ENCODE measurements around the gene COBL. TPM values are rescaled to one million over a fixed set of nuclear protein-coding genes. Genes with fewer than 3 reads are reported as not detected.

COBL gene
- total RNA-seq, 1 experiment from 2014 or later: 49.9 TPM

DNA sequence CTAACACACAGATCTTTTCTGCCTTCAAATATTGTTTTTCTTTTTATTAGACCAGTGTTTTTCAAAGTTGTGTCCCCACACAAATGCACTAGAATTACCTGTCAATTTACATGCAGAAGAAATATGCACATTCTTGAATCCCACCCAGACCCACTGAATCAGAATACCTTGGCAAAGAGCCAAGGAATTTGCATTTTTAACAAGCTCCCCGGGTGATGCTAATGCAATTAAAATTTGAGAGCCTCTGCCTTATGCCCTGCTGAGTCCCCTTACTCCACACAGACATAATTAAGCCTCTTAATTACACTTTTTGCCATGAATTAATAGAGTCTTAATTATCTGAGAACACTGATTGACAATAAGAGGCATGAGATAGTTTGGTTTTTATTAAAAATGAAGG is 332.8 kb downstream of the COBL start:
- H3K36me3 Mint-ChIP-seq (ENCODE audit: insufficient read depth, unreplicated experiment): no peaks in the 10 kb centered on the region
- CTCF ChIA-PET: no interaction called here
- peaks cover 6% of the 10 kb centered on the region for H3K4me1 Mint-ChIP-seq (ENCODE audit: low read depth, unreplicated experiment)
- DNase-seq: no peak
- intact Hi-C loops (cut with micrococcal nuclease; ENCODE audit: unreplicated experiment): loop anchor here (5.0 kb wide), 2 partner anchors 63 to 158 kb away; no protein-coding TSS in a partner anchor
- TF ChIP-seq, protein P1, sequence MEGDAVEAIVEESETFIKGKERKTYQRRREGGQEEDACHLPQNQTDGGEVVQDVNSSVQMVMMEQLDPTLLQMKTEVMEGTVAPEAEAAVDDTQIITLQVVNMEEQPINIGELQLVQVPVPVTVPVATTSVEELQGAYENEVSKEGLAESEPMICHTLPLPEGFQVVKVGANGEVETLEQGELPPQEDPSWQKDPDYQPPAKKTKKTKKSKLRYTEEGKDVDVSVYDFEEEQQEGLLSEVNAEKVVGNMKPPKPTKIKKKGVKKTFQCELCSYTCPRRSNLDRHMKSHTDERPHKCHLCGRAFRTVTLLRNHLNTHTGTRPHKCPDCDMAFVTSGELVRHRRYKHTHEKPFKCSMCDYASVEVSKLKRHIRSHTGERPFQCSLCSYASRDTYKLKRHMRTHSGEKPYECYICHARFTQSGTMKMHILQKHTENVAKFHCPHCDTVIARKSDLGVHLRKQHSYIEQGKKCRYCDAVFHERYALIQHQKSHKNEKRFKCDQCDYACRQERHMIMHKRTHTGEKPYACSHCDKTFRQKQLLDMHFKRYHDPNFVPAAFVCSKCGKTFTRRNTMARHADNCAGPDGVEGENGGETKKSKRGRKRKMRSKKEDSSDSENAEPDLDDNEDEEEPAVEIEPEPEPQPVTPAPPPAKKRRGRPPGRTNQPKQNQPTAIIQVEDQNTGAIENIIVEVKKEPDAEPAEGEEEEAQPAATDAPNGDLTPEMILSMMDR (IDR thresholded peaks at IDR 0.05; ENCODE audit: unreplicated experiment): no peak
- H3K27ac Mint-ChIP-seq (ENCODE audit: unreplicated experiment): no peak overlapping the region
- H3K4me3 Mint-ChIP-seq (ENCODE audit: low read depth, unreplicated experiment): no peak overlapping the region
- no TSS peak for BruUV-seq (replicated peaks)
- peaks cover 2% of the 10 kb centered on the region for H3K9me3 Mint-ChIP-seq (ENCODE audit: low read depth, unreplicated experiment)
- H3K27me3 Mint-ChIP-seq (ENCODE audit: unreplicated experiment): no peaks in the 10 kb centered on the region

- BruUV-seq (replicated peaks): no TSS peak
- intact Hi-C loops (cut with micrococcal nuclease; ENCODE audit: unreplicated experiment): loop anchor here (5.0 kb wide), 2 partner anchors 65 to 160 kb away; no protein-coding TSS in a partner anchor
- Mint-ChIP-seq H3K9me3 (ENCODE audit: low read depth, unreplicated experiment) (peaks cover 2% of the 10 kb centered on the region), H3K4me3 (ENCODE audit: low read depth, unreplicated experiment) (no peak overlapping the region), H3K27ac (ENCODE audit: unreplicated experiment) (no peak overlapping the region), H3K4me1 (ENCODE audit: low read depth, unreplicated experiment) (peaks cover 6% of the 10 kb centered on the region), H3K27me3 (ENCODE audit: unreplicated experiment) (no peaks in the 10 kb centered on the region), H3K36me3 (ENCODE audit: insufficient read depth, unreplicated experiment) (no peaks in the 10 kb centered on the region)
- CTCF ChIA-PET: interaction anchor here (0.6 to 1.0 kb wide), 3 partner anchors 12 to 417 kb away, joined by 3 to 5 read pairs (median 4); no protein-coding TSS in a partner anchor
- TF ChIP-seq, protein P1 (IDR thresholded peaks at IDR 0.05; ENCODE audit: unreplicated experiment): no peak
- peak; percentile 54 for DNase-seq
Observed at GRCh38 chr7:50982626-50983025, 334.0 kb downstream of the COBL start.

DNA sequence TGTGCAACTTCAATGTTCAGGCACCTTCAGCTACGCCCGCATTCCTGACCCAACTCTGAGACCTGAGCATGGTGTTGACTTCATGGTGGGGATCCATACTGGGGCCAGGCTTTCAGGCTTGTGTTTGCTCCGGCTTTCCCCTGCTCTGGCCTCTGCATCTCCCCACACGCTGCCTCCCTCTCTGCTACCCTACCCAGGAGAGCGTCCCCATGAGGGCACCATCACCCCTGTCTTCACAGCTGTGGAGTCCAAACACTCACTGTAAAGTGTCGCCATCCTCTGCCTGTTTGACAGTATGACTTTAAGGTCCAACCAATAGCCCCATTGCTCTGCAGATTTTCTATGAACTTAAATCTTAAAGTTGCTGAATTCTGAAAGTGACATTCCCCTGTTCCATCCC is 334.9 kb downstream of the COBL start:
- intact Hi-C loops (cut with micrococcal nuclease; ENCODE audit: unreplicated experiment): loop anchor here (5.0 kb wide), 2 partner anchors 66 to 161 kb away; no protein-coding TSS in a partner anchor
- Mint-ChIP-seq H3K36me3 (ENCODE audit: insufficient read depth, unreplicated experiment) (no peaks in the 10 kb centered on the region), H3K27ac (ENCODE audit: unreplicated experiment) (no peak overlapping the region), H3K27me3 (ENCODE audit: unreplicated experiment) (no peaks in the 10 kb centered on the region), H3K9me3 (ENCODE audit: low read depth, unreplicated experiment) (peaks cover 4% of the 10 kb centered on the region), H3K4me1 (ENCODE audit: low read depth, unreplicated experiment) (no peaks in the 10 kb centered on the region), H3K4me3 (ENCODE audit: low read depth, unreplicated experiment) (no peak overlapping the region)
- CTCF ChIA-PET: interaction anchor here (1.0 kb wide), 1 partner anchor 159 kb away, joined by 3 read pairs; no protein-coding TSS in a partner anchor
- no TSS peak for BruUV-seq (replicated peaks)
- TF ChIP-seq, protein P1 (IDR thresholded peaks at IDR 0.05; ENCODE audit: unreplicated experiment): no peak
- no peak for DNase-seq

GRCh38 chr7:50980411-50980810 is 336.2 kb downstream of the COBL start:
- TF ChIP-seq, protein P1 (IDR thresholded peaks at IDR 0.05; ENCODE audit: unreplicated experiment): no peak
- Mint-ChIP-seq H3K4me1 (ENCODE audit: low read depth, unreplicated experiment) (no peaks in the 10 kb centered on the region), H3K36me3 (ENCODE audit: insufficient read depth, unreplicated experiment) (no peaks in the 10 kb centered on the region), H3K27me3 (ENCODE audit: unreplicated experiment) (no peaks in the 10 kb centered on the region), H3K9me3 (ENCODE audit: low read depth, unreplicated experiment) (peaks cover 9% of the 10 kb centered on the region), H3K27ac (ENCODE audit: unreplicated experiment) (no peak overlapping the region), H3K4me3 (ENCODE audit: low read depth, unreplicated experiment) (no peak overlapping the region)
- CTCF ChIA-PET: interaction anchor here (1.3 kb wide), 1 partner anchor 22 kb away, joined by 3 read pairs; no protein-coding TSS in a partner anchor
- intact Hi-C loops (cut with micrococcal nuclease; ENCODE audit: unreplicated experiment): loop anchor here (5.0 kb wide), 2 partner anchors 67 to 162 kb away; no protein-coding TSS in a partner anchor
- no TSS peak for BruUV-seq (replicated peaks)
- no peak for DNase-seq

Measured in Calu3 (cell line).